Measurements from ENCODE around the gene HAPLN2. TPM values are rescaled to one million over a fixed set of nuclear protein-coding genes. Genes with fewer than 3 reads are reported as not detected.

Gene HAPLN2
- total RNA-seq, 4 donors from 2014 or later = 1.5 to 1.7 TPM; not detected in 2

DNA sequence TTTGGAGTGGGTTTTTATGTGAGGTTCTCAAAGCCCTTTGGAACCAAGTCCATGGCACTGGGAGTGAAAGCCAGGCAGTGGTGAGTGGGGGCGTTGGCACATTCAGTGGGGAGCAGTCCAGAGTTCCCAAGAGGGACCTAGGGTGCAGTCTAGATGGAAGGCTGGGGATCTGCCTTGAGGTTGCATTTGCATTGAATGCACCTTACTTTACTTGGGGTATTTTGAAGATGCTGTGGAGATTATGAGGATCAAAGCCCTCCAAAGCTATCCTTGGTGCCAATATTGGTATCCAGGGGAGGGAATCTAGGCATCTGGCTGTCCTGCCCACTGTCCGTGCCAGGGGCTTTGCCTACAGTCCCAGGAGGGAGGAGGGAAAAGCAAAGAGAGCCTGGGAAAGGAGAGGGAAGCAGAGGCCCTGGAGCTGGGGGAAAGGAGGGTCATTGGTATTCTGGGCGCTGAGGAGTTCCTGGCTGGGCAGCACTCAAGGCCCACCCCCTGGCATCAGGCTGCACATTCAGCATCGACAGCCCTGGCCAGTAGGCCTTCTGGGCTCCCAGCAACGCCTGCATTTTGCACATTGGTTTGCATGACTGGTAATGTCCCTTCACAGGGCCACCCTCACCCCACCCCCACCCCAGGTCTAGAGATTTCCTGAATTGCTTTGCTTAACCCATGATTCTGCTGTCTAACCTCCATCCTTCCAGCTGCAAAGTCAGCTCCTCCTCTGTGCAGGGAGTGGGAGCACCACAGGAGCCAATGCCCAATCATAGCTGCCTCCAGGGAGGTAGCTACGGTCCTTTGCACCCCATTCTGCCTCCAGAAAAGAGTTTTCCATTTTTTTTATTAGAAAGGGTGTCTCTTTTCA lies 21.9 kb downstream of the HAPLN2 start:
- TF ChIP-seq, protein P1, sequence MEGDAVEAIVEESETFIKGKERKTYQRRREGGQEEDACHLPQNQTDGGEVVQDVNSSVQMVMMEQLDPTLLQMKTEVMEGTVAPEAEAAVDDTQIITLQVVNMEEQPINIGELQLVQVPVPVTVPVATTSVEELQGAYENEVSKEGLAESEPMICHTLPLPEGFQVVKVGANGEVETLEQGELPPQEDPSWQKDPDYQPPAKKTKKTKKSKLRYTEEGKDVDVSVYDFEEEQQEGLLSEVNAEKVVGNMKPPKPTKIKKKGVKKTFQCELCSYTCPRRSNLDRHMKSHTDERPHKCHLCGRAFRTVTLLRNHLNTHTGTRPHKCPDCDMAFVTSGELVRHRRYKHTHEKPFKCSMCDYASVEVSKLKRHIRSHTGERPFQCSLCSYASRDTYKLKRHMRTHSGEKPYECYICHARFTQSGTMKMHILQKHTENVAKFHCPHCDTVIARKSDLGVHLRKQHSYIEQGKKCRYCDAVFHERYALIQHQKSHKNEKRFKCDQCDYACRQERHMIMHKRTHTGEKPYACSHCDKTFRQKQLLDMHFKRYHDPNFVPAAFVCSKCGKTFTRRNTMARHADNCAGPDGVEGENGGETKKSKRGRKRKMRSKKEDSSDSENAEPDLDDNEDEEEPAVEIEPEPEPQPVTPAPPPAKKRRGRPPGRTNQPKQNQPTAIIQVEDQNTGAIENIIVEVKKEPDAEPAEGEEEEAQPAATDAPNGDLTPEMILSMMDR (IDR thresholded peaks at IDR 0.05; ENCODE audit: low read depth) = no peak

DNA sequence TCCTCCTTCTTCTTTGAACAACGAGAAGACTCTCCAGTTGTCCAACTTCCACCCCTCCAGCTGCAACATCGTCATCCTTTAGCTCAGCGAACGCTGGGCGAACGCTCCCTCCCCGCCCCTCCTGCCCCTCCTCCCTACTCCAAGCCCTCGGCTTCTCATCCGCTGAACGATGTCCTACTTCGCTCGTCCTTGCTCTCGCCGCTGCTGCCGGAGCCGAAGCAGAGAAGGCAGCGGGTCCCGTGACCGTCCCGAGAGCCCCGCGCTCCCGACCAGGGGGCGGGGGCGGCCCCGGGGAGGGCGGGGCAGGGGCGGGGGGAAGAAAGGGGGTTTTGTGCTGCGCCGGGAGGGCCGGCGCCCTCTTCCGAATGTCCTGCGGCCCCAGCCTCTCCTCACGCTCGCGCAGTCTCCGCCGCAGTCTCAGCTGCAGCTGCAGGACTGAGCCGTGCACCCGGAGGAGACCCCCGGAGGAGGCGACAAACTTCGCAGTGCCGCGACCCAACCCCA lies 22.6 kb downstream of the HAPLN2 start, which contains the start of gene BCAN:
TSS of gene BCAN (plus strand) at position 357 of the 504 bp plus-strand sequence. CDS start 3,938 bp downstream, outside the sequence.
- TF ChIP-seq, protein P1 (IDR thresholded peaks at IDR 0.05; ENCODE audit: low read depth) = no peak

DNA sequence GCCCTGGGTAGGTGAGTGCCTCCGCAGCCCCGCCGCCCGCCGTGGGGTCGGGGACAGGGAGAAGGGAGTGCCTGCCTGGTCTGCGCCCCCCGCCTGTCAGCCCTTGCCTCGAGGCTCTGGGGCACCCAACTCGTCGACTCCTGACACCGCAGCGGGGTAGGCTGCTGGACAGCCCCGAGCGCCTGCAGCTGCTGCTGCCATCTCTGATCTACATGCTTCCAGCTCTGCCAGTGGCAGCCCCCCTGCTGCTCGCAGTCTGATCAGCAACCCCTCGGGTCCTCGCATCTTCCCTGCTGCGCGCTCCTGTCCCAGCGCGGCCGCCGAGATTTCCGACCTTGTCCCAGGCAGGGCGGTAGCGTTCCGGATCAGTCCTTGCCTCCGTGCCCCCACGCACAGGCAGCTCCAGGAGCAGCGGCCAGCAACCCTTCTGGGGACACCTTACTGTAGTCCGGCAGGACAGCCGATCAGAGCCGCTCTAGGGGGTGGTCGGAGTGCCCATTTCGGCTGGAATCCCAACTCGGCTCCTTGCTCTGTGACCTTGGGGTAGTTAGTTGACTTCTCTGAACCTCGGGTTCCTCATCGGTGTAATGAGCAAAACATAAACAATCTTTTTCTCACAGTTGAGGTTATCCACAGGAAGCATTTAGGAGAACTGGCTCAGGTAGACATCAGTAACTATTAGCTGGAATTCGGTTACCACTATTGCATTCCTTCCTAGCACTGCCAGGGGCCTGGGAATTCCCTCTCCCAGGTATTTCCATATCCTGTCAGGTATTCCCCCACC lies 23.2 kb downstream of the HAPLN2 start:
- TF ChIP-seq, protein P1 (IDR thresholded peaks at IDR 0.05; ENCODE audit: low read depth) = no peak

DNA sequence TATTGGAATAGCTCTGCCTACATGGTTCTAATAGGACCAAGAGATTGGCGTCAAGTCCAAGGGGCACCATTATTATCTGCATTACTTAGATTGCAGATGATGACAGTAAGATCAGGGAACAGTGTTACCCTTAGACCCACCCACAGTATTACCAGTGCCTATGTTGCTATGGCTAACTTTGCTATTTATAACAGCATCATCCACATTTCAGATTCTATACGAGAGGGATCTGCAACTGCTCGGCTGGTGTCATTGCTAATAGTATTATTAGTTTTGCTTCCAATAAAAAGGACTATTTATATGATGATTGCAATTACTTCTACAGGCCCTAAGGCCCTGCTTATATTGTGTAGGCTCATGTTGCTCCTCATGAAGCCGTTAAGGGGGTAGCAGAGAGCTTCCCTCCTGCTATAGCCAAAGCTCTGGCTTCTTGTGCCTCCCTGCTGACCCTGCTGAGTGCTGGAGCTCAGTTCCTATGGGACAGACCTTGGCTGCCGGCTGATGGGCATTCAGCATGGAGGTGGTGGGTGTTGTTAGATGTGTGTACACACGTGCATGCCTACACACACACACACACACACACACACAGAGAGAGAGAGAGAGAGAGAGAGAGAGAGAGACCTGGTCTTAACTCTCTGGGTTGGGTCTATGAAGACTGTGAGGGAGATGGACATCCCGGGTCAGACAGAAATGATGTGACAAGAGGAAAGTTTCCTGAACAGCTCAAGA lies 24.0 kb downstream of the HAPLN2 start:
- TF ChIP-seq, protein P1 (IDR thresholded peaks at IDR 0.05; ENCODE audit: low read depth) = no peak

DNA sequence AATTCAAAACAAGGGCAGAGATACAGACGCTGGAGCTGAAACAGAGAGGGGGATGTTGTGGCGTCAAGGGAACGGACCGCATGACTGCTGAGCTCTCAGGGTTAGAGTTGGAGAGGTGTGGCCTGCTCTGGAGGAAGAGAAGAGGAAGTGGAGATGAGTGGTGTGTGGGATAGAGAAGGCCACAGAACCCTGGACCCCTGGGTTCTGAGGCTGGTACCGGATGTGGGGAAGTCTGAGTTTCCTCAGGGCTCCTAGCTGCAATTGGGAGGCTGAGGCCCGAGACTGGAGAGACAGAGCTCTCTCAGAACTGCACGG lies 24.5 kb downstream of the HAPLN2 start:
- TF ChIP-seq, protein P1 (IDR thresholded peaks at IDR 0.05; ENCODE audit: low read depth) = no peak

DNA sequence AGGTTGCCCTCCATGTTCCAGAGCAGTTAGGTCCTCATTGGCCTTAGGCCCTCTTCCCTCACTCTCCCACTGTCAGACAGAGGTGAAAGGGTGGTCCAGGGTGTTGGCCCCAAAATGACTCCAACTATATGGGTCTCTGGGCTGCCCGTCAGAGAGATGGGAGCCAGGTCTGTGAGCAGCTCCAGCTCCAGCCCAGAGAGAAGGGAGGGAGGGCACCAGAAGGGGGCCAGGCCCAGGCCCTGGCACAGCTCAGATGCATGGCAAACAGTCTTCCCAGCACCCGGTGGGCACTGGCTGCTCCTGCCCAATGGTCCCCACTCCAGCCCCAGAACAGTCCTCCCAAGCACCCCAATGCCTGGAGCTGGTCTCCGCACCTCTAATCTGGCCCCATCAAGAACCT lies 24.9 kb downstream of the HAPLN2 start:
- TF ChIP-seq, protein P1 (IDR thresholded peaks at IDR 0.05; ENCODE audit: low read depth) = no peak

Measured in subcutaneous adipose tissue (tissue), 4 donors.